ENCODE data around the gene FBXO31. TPM values are rescaled to one million over a fixed set of nuclear protein-coding genes. Genes with fewer than 3 reads are reported as not detected.

Gene FBXO31
- total and polyA plus RNA-seq, 2 of the 13 experiments (the other 11 are each of a cell fraction or from before 2014, with no cell fraction given): 92.4 to 101 TPM

DNA sequence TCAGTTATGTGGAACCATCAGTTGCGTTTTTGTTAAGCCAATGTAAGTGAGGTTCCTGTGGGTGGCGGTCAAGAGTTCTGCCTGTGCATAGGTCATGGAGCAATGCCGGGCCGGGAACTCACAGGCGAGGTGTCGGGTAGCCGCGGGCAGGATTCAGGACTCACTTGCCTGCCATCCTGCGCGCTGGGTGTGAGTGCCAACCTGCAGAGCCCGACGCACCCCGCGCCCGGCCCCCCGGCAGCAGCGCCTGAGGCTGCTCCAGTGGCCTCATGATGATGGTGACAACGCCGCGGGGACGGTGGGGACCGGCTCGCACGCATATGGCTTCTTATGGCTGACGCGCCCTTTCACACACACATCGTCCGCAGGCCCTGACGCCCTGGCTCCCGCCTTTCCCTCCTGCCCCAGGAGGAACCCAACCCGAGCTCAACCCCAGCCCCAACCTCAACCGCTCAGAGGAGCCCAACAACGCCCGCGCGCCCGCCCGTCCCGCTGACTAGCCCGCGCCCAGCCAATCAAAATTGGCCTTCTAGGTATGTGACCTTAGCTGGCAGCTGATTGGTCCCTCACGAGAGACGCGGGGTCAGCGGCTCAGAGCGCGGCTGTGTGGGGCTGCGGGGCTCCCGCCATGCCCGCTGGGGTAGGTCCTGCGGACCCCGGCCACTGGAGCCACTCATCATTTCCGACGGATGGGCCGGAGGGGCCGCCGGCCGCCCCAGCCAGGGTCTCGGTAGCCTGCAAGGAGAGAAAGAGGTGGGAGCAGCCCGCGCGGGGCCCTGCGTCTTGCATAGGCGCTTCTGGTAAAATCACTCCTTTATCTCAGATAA is 66.4 kb downstream of the FBXO31 start, which contains the start of gene C16orf95 (continued):
- TF ChIP-seq EP300 (IDR thresholded peaks at IDR 0.05; ENCODE audit: low read depth in 2 of 2, low read length in 2 of 2) (no peak), EP300 (CRISPR knock-in tag; IDR thresholded peaks at IDR 0.05; ENCODE audit: borderline replicate concordance) (0 out of 2 replicates have a peak, but pooled peaks have one; percentile 16), MIER2 (CRISPR knock-in tag; IDR thresholded peaks at IDR 0.05) (peak; percentile 31; the same call in 1 of the 2 replicates), ZMYM3 (CRISPR knock-in tag; IDR thresholded peaks at IDR 0.05) (peak; percentile 96; the same call in 1 of the 2 replicates), ZSCAN20 (CRISPR knock-in tag; IDR thresholded peaks at IDR 0.05; ENCODE audit: borderline replicate concordance) (0 out of 2 replicates have a peak, but pooled peaks have one; percentile 88), RARA (CRISPR knock-in tag; IDR thresholded peaks at IDR 0.05) (peak; percentile 26), RXRB (CRISPR knock-in tag; IDR thresholded peaks at IDR 0.05; ENCODE audit: borderline replicate concordance) (peak; percentile 93), TARDBP (CRISPR knock-in tag; IDR thresholded peaks at IDR 0.05) (no peak; the same call in 1 of the 2 replicates), NR2F6 (IDR thresholded peaks at IDR 0.05) (no peak), NR2F6 (CRISPR knock-in tag; IDR thresholded peaks at IDR 0.05) (peak; percentile 49), FOXA3 (CRISPR knock-in tag; IDR thresholded peaks at IDR 0.05) (peak; percentile 42), NCOR1 (IDR thresholded peaks at IDR 0.05; ENCODE audit: borderline replicate concordance, low read length) (0 out of 2 replicates have a peak, but pooled peaks have one; percentile 7), SMARCE1 (IDR thresholded peaks at IDR 0.05; ENCODE audit: borderline replicate concordance) (no peak), MIER3 (CRISPR knock-in tag; IDR thresholded peaks at IDR 0.05; ENCODE audit: borderline replicate concordance) (no peak; the same call in none of the 2 replicates), ZNF605 (CRISPR knock-in tag; IDR thresholded peaks at IDR 0.05) (peak; percentile 88), ZNF101 (CRISPR knock-in tag; IDR thresholded peaks at IDR 0.05; ENCODE audit: borderline replicate concordance, low read depth) (no peak), KDM4B (CRISPR knock-in tag; IDR thresholded peaks at IDR 0.05) (peak; percentile 45; the same call in 1 of the 2 replicates), ZFP62 (CRISPR knock-in tag; IDR thresholded peaks at IDR 0.05) (no peak), ZSCAN31 (CRISPR knock-in tag; IDR thresholded peaks at IDR 0.05; ENCODE audit: low read depth) (peak; percentile 83), ESRRA (CRISPR knock-in tag; IDR thresholded peaks at IDR 0.05; ENCODE audit: low read depth) (0 out of 2 replicates have a peak, but pooled peaks have one; percentile 52), ZNF639 (CRISPR knock-in tag; conservative IDR thresholded peaks at IDR 0.05) (peak; percentile 50; the same call in 1 of the 2 replicates), XRCC5 (optimal IDR thresholded peaks at IDR 0.05; ENCODE audit: low read length) (peak; percentile 71), PCBP1 (IDR thresholded peaks at IDR 0.05; ENCODE audit: borderline replicate concordance, low read depth, low read length) (0 out of 2 replicates have a peak, but pooled peaks have one; percentile 78), ZNF12 (CRISPR knock-in tag; IDR thresholded peaks at IDR 0.05) (0 out of 2 replicates have a peak, but pooled peaks have one; percentile 39), SMAD9 (CRISPR knock-in tag; IDR thresholded peaks at IDR 0.05) (no peak)
- TF ChIP-seq, protein P1, sequence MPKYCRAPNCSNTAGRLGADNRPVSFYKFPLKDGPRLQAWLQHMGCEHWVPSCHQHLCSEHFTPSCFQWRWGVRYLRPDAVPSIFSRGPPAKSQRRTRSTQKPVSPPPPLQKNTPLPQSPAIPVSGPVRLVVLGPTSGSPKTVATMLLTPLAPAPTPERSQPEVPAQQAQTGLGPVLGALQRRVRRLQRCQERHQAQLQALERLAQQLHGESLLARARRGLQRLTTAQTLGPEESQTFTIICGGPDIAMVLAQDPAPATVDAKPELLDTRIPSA (CRISPR knock-in tag; IDR thresholded peaks at IDR 0.05; ENCODE audit: borderline replicate concordance): no peak

Data from HepG2 (cell line).